Measurements from ENCODE around the gene EIF2A. TPM values are rescaled to one million over a fixed set of nuclear protein-coding genes. Genes with fewer than 3 reads are reported as not detected.

The EIF2A gene
- total RNA-seq, 1 experiment from 2014 or later = 74.1 TPM

GRCh38 chr3:150504483-150504882 is 42.1 kb upstream of the EIF2A start:
- Histone ChIP-seq H3K14ac (ENCODE audit: insufficient read depth, low read length) (no peak overlapping the region), H2BK5ac (ENCODE audit: insufficient read length, low read length) (no peak overlapping the region), H3K27me3 (ENCODE audit: insufficient read depth, low read length) (no peaks in the 10 kb centered on the region), H2AFZ (ENCODE audit: low read length) (no peak overlapping the region), H3T11ph (ENCODE audit: low read length) (no peak overlapping the region), H3K9ac (ENCODE audit: extremely low read depth, insufficient read length, low read length) (no peak overlapping the region), H2BK120ac (ENCODE audit: low read depth, low read length, poor library complexity, severe bottlenecking) (no peak overlapping the region), H4K5ac (ENCODE audit: insufficient read length, low read depth, low read length) (no peak overlapping the region), H3K27ac (ENCODE audit: insufficient read length, low read depth, low read length) (no peak overlapping the region), H4K8ac (replicated peaks; ENCODE audit: insufficient read length, low read depth, low read length) (no peak overlapping the region), H3K79me1 (ENCODE audit: insufficient read depth, low read depth, low read length, poor library complexity, severe bottlenecking) (no peaks in the 10 kb centered on the region), H2BK12ac (ENCODE audit: insufficient read length, low read depth, low read length) (no peak overlapping the region), H3K23me2 (ENCODE audit: insufficient read length, low read depth, low read length, poor library complexity, severe bottlenecking) (no peaks in the 10 kb centered on the region), H3K23ac (ENCODE audit: insufficient read length, low read depth, low read length) (no peak overlapping the region), H3K4me2 (ENCODE audit: insufficient read depth, insufficient read length, low read length) (no peak overlapping the region), H2AK5ac (ENCODE audit: insufficient read length, low read length) (no peak overlapping the region), H3K4ac (ENCODE audit: low read depth, low read length) (no peak overlapping the region), H3K9me3 (ENCODE audit: control insufficient read depth, low read depth, low read length) (no peaks in the 10 kb centered on the region), H3K56ac (ENCODE audit: insufficient read length, low read depth, low read length) (no peak overlapping the region), H2BK15ac (ENCODE audit: low read depth, low read length) (no peak overlapping the region), H3K18ac (ENCODE audit: insufficient read length, low read depth, low read length) (no peak overlapping the region), H3K79me2 (ENCODE audit: insufficient read depth, low read length) (no peaks in the 10 kb centered on the region), H4K91ac (ENCODE audit: insufficient read length, low read depth, low read length) (no peak overlapping the region), H4K20me1 (ENCODE audit: control insufficient read depth, insufficient read depth, insufficient read length) (no peaks in the 10 kb centered on the region), H2BK20ac (ENCODE audit: low read depth, low read length, poor library complexity, severe bottlenecking) (no peak overlapping the region), H3K4me1 (ENCODE audit: insufficient read depth, low read length) (no peaks in the 10 kb centered on the region)
- peaks cover 28 to 30% of the 10 kb centered on the region in 2 experiments for H3K9me3 Mint-ChIP-seq
- peak overlapping the region in 1 of 3 experiments; percentile 30; a peak in 1 of 7 replicates for H3K27ac Mint-ChIP-seq
- WGBS (ENCODE audit: extremely low coverage, insufficient read length, low lambda C conversion rate) = no CpG with 5 or more reads among the region's 3 CpGs
- no peak for TF ChIP-seq CTCF (conservative IDR thresholded peaks at IDR 0.05)
- H3K27me3 Mint-ChIP-seq (ENCODE audit: low read depth) = no peaks in the 10 kb centered on the region; the same call in none of the 2 replicates
- 0 out of 4 replicates have a peak, but pooled peaks cover 0 to 3% of the 10 kb centered on the region in 2 experiments for H3K4me1 Mint-ChIP-seq
- H3K36me3 Mint-ChIP-seq (ENCODE audit: insufficient read depth in 1 of 3, low read depth in 3 of 3) = peaks cover 11 to 22% (median 16%) of the 10 kb centered on the region in 3 experiments
- no peak for DNase-seq
- H3K4me3 Mint-ChIP-seq = no peak overlapping the region

Measured in H9 (cell line).